ENCODE results near the gene TMEM54.
A peak's percentile ranks its signal among the peaks of the same experiment; 100 is the strongest.

Gene TMEM54

GRCh38 chr1:32900956-32901822 is at the start of gene TMEM54:
TSS of gene TMEM54 (minus strand) at chr1:32901389. CDS start at chr1:32901238, 151 bp downstream.
- DNase-seq = no peak

- no peak for DNase-seq
Measured at GRCh38 chr1:32949519-32949918, 48.3 kb upstream of the TMEM54 start.

DNA sequence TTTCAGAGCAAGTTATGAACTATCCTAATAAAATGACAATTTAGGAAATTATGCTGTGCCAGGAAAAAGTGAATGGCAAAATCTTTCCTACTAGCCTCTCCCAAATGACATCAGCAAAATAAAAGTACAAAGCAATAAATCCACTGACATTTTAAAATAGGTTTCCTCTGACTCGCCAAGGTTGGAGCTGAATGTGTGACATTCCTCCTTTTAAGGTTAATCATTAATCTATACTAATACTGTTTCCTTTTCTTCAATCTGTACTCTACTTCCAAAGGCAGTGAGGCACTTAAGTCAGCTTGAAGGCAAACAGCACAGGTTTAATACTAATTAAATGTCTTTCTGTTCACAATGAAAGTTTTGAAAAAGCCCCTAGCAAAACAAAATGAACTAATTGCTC is 47.7 kb upstream of the TMEM54 start:
- no peak for DNase-seq

- no peak for DNase-seq
Measured at GRCh38 chr1:32948390-32948722, 47.2 kb upstream of the TMEM54 start.

GRCh38 chr1:32947669-32948389 is 46.6 kb upstream of the TMEM54 start:
- no peak for DNase-seq

- no peak for DNase-seq
Measured at GRCh38 chr1:32946413-32946812, 45.2 kb upstream of the TMEM54 start.

GRCh38 chr1:32944180-32944579 is 43.0 kb upstream of the TMEM54 start:
- DNase-seq = no peak

GRCh38 chr1:32939655-32940371 is 38.6 kb upstream of the TMEM54 start:
- DNase-seq = peak; percentile 56

- DNase-seq = no peak
Measured at GRCh38 chr1:32937061-32937460, 35.9 kb upstream of the TMEM54 start.

GRCh38 chr1:32934535-32934934 is 33.3 kb upstream of the TMEM54 start:
- DNase-seq = no peak

DNA sequence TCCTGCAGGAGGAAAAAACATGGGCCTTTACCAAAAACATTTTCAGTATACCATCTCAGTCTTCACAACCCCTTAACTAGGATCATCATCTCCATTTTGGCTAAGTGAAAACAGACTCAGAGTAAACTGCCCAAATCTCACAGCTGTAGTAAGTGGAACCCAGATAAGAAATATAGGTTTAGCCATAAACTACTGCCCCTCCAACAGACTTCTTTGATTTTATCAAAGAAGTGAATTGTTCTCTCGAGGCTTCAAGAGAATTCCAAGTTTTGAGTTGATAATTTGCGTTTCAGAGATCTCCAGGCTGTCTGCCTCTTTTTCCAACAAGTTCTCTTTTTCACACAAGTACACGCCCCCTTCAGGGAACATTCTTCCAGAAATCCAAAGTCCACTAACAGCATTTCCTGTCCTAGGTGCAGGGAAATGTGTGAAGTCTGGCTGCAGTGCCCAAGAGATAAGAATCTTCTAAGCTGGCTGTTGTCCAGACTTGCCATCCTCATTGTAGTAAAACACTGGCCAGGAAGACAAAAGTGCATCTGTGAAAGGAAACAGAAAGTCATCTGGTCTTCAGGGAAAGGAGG is 32.6 kb upstream of the TMEM54 start:
- no peak for DNase-seq

- no peak for DNase-seq
Measured at GRCh38 chr1:32931760-32932159, 30.6 kb upstream of the TMEM54 start.

DNA sequence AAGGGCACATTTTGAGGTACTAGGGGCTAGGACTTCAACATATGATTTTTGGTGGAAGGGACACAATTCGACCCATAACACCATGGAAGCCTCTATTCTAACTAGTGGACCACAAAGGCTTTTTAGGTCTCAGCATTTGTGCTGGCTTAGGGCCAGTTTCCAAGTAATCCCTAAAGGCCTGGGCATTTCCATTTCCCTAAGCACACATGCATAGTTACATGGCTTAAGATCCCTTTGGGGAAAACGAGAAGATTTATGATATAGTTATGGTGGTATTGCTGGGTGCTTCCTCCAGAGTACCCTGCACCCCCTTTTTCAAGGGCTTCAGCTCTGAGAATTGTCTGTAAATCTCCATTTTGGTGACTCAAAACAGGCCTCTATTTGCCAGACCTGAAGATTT is 28.2 kb upstream of the TMEM54 start:
- DNase-seq = no peak

DNA sequence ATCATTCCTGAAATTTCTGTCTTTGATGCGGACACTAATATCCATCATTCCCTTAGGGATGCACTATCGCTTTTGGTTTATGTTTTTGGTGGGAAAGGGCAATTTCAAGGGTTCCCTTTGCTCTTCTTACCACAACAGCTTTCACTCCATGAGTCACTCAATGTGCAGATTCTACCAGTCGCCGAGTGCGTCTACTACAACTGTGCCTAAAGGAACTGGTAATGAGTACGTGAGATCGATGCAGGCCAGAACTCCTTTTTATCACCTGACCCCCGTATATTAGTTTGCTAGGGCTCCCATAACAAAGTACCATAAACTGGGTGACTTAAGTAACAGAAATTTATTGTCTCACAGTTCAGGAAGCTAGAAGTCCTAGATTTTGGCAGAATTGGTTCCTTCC is 27.5 kb upstream of the TMEM54 start:
- no peak for DNase-seq

- DNase-seq = no peak
Measured at GRCh38 chr1:32928285-32928684, 27.1 kb upstream of the TMEM54 start.

DNA sequence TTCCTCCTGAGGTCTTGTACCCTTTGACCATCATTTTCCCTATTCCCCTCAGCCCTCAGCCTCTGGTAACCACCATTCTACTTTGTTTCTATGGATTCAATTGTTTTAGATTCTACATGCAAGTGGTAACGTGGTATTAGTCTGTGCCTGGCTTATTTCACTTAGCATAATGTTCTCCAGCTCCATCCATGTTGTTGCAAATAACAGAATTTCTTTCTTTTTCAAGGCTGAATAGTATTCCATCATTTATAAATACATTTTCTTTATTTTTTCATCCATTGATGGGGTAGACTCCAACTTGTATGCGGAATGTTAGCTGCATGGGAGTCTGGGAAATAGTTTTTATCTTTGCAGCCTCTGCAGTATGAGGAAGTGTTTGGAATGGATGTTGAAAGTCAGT is 26.3 kb upstream of the TMEM54 start:
- no peak for DNase-seq

GRCh38 chr1:32926562-32926961 is 25.4 kb upstream of the TMEM54 start:
- DNase-seq = no peak

- peak; percentile 55 for DNase-seq
Measured at GRCh38 chr1:32925403-32926162, 24.4 kb upstream of the TMEM54 start.

- DNase-seq = no peak
Measured at GRCh38 chr1:32924881-32925344, 23.7 kb upstream of the TMEM54 start.

GRCh38 chr1:32920833-32921232 is 19.6 kb upstream of the TMEM54 start:
- no peak for DNase-seq

- DNase-seq = no peak
Measured at GRCh38 chr1:32919811-32920733, 18.9 kb upstream of the TMEM54 start.

All from right forelimb (tissue), 1 donor.